ENCODE results near the gene LRP1B.

The LRP1B gene

DNA sequence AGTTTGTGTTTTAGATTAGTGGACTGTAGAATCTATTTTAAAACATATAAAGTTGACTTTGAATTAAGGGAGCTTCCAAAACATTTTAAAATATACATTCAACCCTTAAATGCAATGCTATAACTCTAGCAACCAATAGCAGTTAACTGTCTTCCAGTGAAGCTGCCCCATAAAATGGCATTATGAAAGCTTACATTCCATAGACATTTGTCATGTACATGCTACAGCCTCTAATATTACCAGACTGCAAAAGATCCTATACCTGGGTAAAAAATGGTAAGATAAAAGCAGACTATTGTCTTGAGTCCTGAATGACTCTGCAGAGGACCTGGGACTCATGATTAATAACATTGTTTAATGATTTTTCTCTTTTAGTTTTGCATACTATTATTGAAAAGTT lies 489.4 kb downstream of the LRP1B start:
- peak; percentile 40 for DNase-seq

DNA sequence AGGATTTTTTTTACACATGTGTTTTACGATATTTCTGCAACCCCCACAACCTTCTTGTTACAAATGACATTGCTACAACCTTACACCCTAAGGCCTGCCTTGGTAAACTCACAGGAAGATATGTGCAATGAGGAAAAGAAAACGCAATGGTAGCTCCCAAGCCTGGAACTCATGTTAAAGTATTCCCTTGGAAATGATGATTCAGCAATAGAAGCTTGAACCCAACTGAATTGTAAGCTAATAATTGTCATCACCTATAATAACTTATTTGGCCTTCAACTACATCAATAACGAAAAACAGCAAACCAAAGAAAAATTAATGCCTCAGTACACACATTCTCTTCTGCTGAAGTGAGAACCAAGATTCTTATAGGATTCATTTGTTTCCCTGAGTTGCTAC lies 491.0 kb downstream of the LRP1B start:
- DNase-seq, result no peak

DNA sequence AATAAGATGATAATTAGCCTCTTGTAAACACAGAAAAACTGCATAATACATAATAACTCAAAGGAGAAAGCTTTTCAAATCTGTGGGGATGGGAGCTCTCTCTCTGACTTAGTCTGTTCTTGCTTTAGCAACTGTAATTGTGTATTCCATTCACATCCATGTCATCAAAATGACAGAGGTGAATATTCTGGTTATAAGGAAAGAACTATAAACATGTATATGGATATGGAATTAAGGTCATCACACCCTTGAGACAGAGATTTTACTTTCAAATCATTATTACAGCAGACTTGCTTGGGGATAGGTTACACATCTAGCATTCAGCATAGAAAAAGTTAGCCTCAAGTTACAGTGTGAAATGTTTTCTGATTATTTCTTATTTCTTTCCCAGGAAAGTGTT lies 497.7 kb downstream of the LRP1B start:
- no peak for DNase-seq

DNA sequence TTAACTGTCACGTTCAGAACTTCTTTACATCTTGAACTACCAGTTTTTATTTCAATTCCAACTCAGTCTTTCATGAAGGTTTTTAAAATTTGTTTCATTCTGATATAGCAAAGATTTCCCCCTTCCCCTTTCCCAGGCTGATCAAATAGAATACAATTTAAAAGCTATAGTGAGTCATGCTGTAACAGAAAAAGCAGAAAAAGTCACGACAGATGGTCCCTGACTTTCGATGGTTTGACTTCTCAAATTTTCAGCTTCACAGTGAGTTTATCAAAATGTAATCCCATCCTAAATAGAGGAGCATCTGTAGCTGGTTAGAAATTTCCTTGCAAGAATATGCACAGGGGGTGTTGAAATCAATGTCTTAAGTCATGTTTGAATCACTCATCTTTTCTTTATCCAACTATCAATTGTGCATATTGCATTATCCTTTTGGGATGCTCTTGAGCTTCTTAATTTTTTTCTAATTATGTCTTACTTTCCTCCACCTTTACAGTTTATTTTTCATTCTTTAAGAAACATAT lies 500.3 kb downstream of the LRP1B start:
- no peak for DNase-seq

DNA sequence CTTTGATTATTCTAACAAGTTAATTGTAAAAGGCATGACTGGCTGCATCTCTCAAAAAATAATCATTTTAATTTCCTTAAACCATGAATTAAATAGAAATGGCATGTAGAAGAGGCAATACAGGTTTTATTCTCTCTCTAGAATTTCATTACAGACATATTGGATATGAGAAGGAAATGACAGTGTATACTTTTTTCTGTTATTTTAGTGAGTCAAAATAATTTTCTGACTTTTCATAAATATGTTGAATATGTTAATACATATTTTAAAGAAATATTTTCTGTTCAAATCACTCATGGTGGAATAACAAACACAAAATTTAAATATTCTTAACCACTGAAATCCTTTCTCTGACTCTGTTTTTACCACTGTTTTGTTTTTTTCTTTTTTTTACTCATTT lies 510.4 kb downstream of the LRP1B start:
- DNase-seq, result no peak

DNA sequence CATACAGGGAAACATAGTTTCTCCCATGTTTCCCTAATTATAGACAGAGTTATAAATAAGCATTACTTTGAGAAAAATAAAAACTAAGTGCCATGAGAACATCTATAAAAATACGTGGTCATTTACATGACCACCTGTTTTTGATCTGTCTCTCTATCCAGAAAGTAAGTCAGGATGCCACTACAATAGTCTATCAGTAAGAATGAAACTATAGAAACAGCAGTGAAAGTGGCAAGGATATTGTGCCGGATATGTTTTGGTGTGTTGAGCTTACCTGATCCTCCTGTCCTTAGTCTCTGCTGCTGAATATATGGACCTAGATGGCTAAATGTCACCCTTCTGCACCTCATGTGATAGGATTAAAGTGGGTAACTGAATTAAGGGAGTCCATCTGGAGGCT lies 512.4 kb downstream of the LRP1B start:
- DNase-seq, result no peak

DNA sequence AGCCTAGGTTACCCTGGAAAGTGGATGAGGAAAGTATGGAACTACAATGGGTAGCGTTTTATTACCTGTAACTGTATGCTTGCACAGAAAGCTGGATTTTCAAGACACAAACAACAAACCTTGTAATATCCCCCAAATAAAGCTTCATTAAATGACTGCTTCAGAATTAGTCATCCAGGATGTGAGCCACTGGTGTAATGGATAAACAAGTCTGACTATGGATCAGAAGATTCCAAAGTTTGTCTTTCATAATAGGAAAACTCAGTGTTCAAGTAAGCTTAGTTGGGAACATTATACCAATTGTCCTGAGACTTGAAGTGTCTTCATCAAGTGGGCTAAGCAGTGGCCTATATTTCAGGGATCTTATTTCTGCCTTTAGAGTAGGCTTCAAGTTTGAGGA lies 518.8 kb downstream of the LRP1B start:
- peak; percentile 8 for DNase-seq

DNA sequence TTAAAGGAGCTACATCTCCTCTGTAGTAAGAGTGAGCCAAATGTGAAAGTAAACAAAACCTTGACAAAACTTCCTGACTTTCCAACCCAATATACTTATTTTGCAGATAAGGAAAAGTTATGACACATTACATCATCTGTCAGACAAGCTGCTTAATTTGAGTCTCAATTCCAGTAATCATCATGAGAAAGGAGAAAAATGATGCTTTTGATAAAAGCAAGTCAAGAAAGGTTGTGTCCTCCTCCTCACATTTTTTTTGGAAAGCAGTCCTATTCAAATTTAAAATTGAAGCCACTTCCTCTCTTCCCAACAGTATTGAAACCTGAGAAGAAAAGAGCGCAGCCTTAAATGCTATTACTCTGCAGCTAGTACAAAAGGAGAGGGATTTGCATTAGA lies 519.6 kb downstream of the LRP1B start:
- peak; percentile 39 for DNase-seq

DNA sequence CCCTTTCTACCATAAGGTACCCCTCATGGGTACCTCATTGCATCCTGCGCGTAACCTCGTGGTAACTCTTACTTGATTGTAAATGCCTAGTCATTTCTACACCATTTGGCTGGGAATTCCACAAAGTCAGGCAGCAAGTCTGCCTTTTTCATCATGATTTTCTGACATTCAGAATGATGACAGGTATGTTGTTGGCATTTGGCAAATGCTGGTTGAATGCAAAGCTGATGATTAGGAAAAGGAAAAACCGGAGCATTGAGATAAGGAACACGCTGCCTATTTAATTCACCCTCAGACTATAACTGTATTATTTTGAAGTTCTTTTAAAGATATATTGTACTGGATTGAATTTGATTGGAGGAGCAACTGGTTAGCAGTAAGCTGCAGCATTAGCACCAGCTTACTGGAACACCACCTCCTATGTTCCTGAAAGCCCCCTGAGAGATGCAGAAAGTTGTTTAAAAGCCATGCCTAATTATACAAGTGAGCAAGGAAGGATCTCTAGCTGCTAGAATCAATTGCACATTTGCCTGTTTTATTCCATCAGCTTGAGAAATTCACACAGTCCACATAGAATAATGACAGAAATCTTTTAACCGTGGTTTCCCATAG lies 520.1 kb downstream of the LRP1B start:
- DNase-seq, result peak; percentile 35

DNA sequence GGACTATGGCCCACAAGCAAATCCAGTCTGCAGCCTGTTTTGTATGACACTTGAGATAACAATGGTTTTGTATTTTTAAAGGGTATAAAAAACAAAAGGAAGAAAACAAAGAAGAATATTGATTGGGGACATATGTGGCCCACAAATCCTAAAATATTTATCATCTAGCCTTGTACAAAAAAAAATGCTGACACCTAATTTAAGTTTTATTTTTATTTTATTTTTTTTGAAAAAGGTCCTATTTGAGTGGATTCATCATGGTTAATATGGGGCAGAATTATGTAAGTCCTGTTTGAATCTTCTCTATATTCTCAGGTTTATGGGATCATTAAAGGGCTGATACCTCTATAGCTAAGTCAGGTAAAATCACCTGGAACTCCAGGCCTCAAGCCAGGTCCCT lies 525.7 kb downstream of the LRP1B start:
- DNase-seq, result no peak

DNA sequence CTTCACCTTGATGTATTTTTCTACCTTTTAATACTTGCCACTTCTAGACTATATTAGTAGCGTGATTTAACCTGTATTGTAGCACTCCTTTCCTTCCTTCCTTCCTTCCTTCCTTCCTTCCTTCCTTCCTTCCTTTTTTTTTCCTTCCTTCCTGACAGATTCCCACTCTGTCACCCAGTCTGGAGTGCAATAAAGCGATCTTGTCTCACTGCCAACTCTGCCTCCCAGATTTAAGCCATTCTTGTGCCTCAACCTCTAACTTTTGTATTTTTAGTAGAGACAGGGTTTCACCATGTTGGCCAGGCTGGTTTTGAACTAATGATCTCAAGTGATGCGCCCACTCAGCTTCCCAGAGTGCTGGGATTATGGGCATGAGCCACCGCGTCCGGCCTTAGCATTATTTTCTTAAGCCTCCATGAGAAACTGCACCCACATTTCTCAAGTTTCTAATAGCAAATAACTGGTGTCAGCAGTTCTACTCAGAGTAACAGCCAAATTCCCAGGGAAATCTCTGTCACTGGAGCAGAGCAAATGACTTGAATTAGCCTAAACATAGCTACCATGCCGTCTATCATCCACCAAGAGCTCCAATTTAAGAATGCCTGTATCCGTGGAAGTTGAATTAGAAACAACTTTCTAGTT lies 529.2 kb downstream of the LRP1B start:
- no peak for DNase-seq

DNA sequence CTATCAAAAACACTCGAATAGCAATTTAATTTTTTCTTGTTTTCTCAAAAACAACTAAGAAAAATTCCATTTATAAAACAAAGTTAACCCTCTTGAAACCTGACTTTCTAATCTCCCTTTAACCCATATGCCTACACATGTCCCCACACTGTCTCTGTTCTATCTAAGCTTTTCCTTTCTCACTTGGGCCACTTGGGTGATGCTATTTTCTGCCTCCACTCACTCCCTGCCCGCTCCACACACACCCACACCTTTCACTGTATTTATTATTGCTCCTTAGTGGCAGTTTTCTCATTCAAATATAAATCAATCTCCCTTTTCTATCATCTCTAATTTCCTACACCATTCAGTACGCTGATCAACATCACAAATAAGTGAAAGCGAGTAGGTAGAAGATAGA lies 531.1 kb downstream of the LRP1B start:
- DNase-seq, result no peak

DNA sequence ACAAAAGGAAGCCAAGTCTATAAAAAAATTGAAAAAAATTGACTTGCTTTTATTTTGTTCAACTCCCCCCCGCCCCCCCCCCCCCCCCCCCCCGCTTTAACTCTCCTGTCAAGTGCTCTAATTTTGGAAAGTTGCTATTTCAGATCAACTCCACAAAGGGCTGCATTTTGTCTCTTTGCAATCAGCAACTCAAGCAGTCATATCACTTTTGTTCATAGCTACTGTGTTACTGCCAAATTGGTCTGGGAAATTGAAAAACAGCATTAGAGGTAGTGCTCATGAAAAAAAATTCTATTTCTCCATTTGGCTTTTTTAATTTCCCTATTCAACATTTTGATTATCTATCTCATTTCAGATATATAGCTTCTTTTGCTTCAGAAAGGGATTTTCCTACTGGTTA lies 531.8 kb downstream of the LRP1B start:
- DNase-seq, result no peak

DNA sequence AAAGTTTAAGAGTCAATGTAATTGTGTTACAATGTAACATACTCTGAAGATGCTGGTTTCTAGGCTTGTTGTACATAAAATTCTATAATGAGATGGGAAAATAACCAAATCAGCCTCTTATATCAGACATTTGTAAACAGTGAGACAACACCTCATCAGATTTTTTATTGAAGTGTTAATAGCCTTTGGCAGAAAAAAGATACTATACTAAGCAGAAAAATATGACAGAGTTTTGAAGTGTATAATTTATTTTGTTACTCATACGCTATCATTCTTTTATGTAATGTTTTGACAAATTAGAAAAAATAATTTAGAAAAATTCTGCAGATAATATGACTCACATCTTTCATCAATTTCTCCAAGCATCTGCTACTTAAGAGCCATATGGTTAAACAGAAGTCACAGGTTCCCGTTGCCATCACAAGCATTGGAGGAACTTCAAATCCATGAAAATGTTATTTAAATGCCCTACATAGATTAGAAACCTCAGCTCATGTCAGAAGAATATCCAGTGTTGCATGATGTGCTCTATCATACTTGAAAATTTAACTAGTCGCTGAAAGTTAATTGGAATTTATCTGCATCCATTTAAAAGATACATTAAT lies 535.4 kb downstream of the LRP1B start:
- no peak for DNase-seq

DNA sequence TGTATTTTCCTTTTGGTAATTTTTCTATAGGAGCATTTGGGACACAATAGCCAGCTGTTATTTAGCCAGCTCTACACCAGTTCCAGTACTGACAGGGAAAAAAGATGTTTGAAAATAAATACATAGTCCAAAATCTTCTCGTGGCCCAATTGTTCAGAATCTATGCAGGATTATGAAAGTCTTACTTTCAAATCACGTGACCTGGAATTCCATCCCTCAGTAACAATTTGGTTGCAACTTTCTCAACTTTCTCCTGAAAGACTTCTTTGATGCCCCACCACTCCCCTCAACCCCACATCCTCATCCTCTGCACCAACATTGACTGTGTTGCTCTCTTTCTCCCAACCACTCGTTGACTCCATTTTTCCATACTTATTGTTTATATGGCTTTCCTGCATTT lies 539.0 kb downstream of the LRP1B start:
- DNase-seq, result no peak

DNA sequence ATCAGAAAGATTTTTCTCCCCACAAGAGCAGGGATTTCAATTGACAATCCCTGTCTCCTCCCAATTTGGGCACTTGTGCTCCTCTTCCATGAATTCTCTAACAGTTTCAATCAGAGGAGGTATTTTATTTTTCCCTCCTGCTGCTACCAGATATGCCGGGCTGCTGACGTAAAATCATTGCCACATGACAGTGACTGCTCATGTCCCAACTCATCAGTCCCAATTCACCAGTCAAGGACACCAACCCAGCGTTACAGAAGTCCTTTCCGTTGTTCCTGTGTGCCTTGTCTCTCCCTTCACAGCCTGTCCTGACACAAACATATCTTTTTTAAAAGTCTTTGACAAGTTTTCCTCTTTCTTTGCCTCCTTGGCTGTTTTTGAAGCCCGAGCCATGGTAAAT lies 540.2 kb downstream of the LRP1B start:
- no peak for DNase-seq

DNA sequence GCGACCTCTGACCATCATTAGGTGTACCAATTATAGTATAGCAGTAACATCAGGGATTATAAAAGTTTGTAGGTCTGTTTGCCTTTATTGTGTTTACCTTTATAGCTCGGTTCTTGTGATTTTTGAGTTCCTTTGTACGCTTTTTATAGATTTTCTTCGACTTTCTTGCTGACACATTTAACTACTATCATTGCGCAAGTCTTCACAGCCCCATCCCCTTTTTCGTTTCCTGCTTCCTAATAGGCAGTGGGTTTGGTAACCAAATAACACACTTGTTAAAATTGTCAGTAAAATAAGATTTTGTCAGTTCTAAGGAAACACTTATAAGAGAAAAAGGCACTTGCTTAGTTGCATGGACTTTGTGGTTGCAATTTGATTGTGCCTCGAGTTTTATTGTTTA lies 541.5 kb downstream of the LRP1B start:
- no peak for DNase-seq

DNA sequence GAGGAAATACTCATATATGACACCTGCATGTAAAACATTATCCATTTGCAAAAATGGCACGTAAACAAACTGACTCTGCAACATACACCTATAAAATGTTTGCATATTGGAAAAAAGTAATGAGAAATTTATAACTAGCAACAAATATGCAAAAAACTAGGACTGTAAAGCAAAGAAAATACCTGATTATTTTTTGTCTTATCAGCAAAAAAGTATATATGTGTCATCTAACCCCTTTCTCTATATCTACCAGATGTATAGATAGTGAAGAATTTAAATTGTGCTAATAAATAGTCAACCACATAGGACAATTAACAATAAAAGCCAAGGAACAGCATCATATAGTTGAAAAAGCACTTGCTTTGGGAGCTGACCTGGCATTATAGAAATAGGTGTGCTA lies 543.8 kb downstream of the LRP1B start:
- DNase-seq, result no peak

DNA sequence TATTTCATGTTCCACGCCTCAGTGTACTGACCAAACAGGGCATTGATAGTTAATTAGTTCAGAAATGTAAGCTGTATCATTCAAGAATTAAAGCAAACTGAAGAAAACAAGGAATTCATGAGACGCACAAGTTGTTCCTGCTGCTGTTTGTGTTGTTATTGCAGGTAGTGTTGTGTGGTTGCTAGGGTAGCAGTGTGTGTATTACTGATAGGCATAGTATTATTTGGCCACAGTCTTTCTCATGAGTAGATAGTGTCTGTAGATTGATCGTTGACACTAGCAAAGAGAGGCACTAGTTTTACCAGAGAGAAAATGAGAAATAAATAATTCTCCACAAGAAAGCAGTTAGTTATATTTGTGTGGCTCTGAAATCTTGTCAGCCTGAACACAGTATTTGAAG lies 548.6 kb downstream of the LRP1B start:
- DNase-seq, result no peak

DNA sequence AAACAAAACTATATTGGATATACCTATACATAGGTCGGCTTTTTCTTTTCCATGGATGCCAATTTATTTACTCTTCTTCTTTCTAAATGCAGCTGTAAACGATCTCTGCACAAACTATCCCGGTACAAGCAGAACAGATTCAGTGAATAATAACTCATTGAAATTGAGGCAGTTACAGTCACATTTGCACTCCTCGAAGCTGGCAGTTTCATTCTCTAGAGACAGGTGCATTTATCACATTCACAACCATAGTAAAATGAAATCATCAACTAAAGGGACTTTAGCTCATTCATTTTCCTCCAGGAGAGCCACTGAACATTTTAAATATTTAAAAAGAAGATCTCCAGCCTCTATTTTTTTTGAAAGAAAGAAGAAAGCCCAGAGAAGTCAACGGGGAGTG lies 551.7 kb downstream of the LRP1B start:
- no peak for DNase-seq

DNA sequence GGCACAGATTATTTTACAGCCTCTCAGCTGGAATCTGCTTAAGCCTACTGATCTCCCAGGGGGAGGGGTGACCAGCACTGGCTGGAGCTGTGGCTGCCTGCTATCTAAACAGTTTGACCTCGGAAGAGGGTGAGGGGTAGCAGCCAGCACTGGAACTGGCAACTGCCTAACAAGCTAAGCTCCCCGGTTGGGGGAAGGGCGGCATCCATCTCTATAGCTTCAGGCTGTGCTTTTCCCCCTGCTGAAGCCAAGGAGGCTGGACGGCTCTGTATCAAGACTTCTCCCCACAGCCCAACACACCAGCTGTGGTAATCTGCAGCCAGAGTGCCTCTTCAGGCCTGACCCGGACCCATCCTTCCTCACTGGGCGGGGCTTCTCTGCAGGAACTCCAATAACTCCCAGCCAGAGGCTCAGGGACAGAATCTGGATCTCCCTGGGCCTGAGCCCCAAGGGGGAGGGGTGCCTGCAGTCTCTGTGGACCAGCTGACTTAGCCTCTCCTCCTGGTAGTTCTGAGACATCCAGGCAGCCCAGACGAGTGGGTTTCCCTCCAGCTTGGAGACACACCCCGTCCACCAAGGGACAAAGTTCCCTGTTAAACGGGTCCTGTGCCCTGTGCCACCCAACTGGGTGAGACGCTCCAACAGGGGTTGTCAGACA lies 560.2 kb downstream of the LRP1B start:
- no peak for DNase-seq

DNA sequence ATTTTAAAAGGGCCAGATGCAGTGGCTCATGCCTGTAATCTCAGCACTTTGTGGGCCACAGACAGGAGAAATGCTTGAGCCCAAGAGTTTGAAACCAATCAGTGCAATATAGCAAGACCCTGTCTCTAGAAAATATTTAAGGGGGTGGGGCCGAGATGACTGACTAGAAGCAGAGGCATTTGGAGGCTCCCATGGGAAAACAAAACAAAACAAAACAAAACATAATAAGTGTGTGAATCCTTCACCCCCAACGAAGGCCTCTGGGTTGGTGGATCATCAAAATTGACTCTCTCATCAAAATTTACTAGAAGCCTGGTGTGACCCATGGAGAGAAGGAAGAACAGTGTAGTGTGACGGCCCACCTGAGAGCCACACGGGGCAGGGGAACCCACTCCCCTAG lies 560.9 kb downstream of the LRP1B start:
- no peak for DNase-seq

DNA sequence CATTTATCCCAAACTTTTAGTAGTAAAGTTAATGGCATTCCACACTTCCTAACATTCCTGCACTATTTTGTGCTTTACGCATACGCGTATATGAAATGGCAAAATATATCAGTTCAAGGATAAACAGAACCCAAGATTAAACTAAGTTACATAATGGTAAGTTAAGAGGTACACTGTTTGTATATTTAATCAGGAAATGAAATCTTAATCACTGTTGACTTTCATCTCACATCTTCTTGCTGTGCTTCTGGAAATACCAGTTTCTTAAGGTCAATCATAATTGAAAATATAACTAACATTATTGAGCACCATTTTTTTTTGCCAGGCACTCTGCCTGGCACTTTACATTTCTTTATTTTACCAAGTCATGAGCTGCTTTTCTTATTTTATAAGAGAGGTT lies 565.2 kb downstream of the LRP1B start:
- no peak for DNase-seq

DNA sequence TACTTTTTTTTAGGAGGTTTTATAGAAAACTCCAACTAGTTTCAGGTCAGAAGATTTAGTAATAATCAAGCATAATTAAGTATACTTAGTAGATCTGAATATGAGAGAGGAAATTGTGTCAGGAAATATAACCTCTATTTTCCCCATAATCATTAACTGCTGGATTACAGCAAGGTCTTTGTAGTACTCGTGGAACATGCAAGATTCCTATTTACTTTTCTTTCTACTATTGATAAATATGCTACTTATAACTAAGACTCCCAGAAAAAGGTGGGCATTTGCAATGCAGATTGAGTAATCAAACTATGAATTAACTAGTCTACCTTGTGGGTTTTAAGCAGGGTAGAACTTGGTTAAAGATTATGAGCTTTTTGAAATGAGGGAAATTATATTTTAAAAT lies 570.1 kb downstream of the LRP1B start:
- no peak for DNase-seq
